Measurements from ENCODE around the gene SCEL. TPM values are rescaled to one million over a fixed set of nuclear protein-coding genes. Genes with fewer than 3 reads are reported as not detected.

The SCEL gene
- total RNA-seq, 1 experiment from 2014 or later, result 0.07 TPM

DNA sequence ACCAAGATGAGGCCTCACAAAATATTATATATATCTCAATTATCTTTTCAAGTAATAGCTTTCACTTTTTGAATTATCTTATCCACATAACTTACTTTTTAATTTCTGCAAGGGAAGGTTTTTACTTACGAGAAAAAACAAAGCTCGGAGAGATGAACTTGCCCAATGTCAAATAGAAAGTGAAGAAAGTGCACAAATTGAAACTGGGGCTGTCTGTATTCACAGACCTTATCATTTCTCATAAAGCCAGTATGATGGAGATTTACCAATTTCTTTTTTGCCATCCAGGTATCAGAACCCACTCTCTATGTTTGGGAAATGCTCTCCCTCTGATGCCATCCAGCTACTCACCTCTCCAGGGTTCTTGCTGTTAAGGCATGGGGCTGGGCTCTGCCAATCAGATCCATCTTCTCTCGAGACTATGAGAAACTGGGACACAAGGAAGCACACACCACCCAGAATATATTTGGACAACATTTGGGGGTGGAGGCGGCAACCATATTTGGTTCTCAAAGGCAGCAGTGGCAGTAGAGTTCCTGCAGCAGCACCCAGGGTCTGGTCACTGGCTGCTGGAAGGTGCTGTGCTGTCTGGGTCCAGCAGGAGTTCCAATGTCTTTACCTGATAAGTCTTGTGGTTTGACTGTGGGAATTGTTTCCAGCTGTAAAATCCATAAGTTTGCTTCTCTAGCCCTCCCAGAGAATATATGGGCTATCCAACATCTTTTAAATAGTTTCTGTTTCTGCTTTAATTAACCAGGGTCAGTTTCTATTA, 45.8 kb upstream of the SCEL start (continued):
- TF ChIP-seq CEBPB (IDR thresholded peaks at IDR 0.05; ENCODE audit: low read depth), result no peak
- no peak for TF ChIP-seq EGR1 (IDR thresholded peaks at IDR 0.05; ENCODE audit: low read depth)
- TF ChIP-seq, protein P1, sequence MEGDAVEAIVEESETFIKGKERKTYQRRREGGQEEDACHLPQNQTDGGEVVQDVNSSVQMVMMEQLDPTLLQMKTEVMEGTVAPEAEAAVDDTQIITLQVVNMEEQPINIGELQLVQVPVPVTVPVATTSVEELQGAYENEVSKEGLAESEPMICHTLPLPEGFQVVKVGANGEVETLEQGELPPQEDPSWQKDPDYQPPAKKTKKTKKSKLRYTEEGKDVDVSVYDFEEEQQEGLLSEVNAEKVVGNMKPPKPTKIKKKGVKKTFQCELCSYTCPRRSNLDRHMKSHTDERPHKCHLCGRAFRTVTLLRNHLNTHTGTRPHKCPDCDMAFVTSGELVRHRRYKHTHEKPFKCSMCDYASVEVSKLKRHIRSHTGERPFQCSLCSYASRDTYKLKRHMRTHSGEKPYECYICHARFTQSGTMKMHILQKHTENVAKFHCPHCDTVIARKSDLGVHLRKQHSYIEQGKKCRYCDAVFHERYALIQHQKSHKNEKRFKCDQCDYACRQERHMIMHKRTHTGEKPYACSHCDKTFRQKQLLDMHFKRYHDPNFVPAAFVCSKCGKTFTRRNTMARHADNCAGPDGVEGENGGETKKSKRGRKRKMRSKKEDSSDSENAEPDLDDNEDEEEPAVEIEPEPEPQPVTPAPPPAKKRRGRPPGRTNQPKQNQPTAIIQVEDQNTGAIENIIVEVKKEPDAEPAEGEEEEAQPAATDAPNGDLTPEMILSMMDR (IDR thresholded peaks at IDR 0.05 in 2 of 3, conservative IDR thresholded peaks at IDR 0.05 in 1 of 3; ENCODE audit: borderline replicate concordance in 1 of 3, insufficient read depth in 1 of 3, low read depth in 2 of 3, low read length in 2 of 3), result no peak
- TF ChIP-seq EZH2 (IDR thresholded peaks at IDR 0.05), result no peak

DNA sequence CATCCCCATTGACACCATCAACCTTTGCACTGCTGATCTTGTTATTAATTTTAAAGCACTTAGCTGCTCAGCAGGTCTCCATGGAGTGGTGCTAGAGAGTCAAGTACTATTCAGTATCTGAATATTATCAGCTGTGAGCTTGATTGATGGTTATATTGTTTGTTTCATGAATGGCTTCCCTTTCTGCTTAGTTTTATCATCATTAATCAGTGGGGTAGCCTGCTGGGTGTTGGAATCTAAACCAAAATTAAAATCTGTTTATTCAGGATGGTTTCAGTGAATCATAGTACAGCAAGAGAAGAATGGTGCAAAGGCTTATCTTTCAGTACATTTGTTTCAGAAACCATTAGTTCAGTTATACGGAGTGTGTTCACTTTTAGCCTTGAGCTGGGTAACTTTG, 42.5 kb upstream of the SCEL start:
- DNase-seq (ENCODE audit: low read depth, low spot score) (peak; percentile 23), ATAC-seq (peak; percentile 85)
- Histone ChIP-seq H3K36me3 (ENCODE audit: control insufficient read depth in 1 of 2, insufficient read depth in 2 of 2, low read length in 2 of 2) (no peaks in the 10 kb centered on the region), H3K4me3 (replicated peaks in 1 of 2; ENCODE audit: low read depth in 1 of 2, low read length in 2 of 2) (no peak overlapping the region), H3K4me2 (ENCODE audit: low read length) (no peak overlapping the region), H4K20me1 (ENCODE audit: insufficient read depth) (no peaks in the 10 kb centered on the region), H3K9ac (ENCODE audit: low read length) (no peak overlapping the region), H3K4me1 (ENCODE audit: control insufficient read depth in 1 of 2, insufficient read depth in 2 of 2, low read length in 2 of 2) (no peaks in the 10 kb centered on the region), H3K79me2 (ENCODE audit: insufficient read depth, low read length) (no peaks in the 10 kb centered on the region), H3K27ac (ENCODE audit: low read depth, low read length) (no peak overlapping the region), H3K9me3 (ENCODE audit: control insufficient read depth in 1 of 2, insufficient read depth in 1 of 2, low read depth in 1 of 2, low read length in 2 of 2) (no peaks in the 10 kb centered on the region), H2AFZ (ENCODE audit: low read depth, low read length, poor library complexity, severe bottlenecking) (no peak overlapping the region), H3K27me3 (ENCODE audit: insufficient read depth, low read length) (no peaks in the 10 kb centered on the region), H3K9me2 (ENCODE audit: insufficient read depth) (no peaks in the 10 kb centered on the region)
- RAD21 ChIA-PET (ENCODE audit: low non-redundant PET in 1 of 2, low total read pairs in 2 of 2, uncharacterized antibody in 2 of 2, unreplicated experiment in 2 of 2), result interaction anchor here in 1 of 2 experiments (1.1 kb wide), 1 partner anchor 72 kb away, joined by 3 read pairs; no protein-coding TSS in a partner anchor
- BruUV-seq (replicated peaks), result no TSS peak
- POLR2A ChIA-PET, result interaction anchor here (1.2 kb wide), 1 partner anchor 14 kb away, joined by 6 read pairs; no protein-coding TSS in a partner anchor
- intact Hi-C loops (cut with micrococcal nuclease), result loop anchor here (1.0 to 5.0 kb wide), 2 partner anchors 72 to 259 kb away; no protein-coding TSS in a partner anchor
- no peak for TF ChIP-seq POLR2AphosphoS5 (IDR thresholded peaks at IDR 0.05; ENCODE audit: low read depth, low read length)
- TF ChIP-seq, protein P1 (IDR thresholded peaks at IDR 0.05 in 2 of 3, conservative IDR thresholded peaks at IDR 0.05 in 1 of 3; ENCODE audit: borderline replicate concordance in 1 of 3, insufficient read depth in 1 of 3, low read depth in 2 of 3, low read length in 2 of 3), result peak; percentile 22 to 62 (median 37); a peak in 4 of 6 replicates
- TF ChIP-seq RAD21 (IDR thresholded peaks at IDR 0.05; ENCODE audit: low read depth), result peak; percentile 58
- TF ChIP-seq EZH2 (IDR thresholded peaks at IDR 0.05), result no peak
- no peak for TF ChIP-seq ELF1 (IDR thresholded peaks at IDR 0.05; ENCODE audit: borderline replicate concordance, low read depth)
- CTCF ChIA-PET, result interaction anchor here (0.8 to 2.0 kb wide), 12 partner anchors 9 to 176 kb away, joined by 3 to 15 read pairs (median 4); no protein-coding TSS in a partner anchor
